GM19395 (cell line): ENCODE data around the gene GRIK3.
"Not testable (repeated sequence)": the region's sequence is repeated elsewhere in the genome, so short reads cannot be mapped to it uniquely, and the experiment has no call there.

ENCODE experiments used
- ATAC-seq: cut with Tn5 transposase; IDR thresholded peaks from one replicate; pipeline ENCODE4 v1.9.1; 2021; ENCODE audit warnings: mild to moderate bottlenecking, moderate library complexity; ENCODE audit not compliant: unreplicated experiment

The GRIK3 gene

GRCh38 chr1:36912365-36912865 lies 121.9 kb downstream of the GRIK3 start:
- ATAC-seq = no peak

GRCh38 chr1:36911561-36912364 lies 122.6 kb downstream of the GRIK3 start:
- ATAC-seq = no peak

- ATAC-seq = no peak
These were observed 123.3 kb downstream of the GRIK3 start for GRCh38 chr1:36910886-36911540.

GRCh38 chr1:36909946-36910725 lies 124.2 kb downstream of the GRIK3 start:
- no peak for ATAC-seq

DNA sequence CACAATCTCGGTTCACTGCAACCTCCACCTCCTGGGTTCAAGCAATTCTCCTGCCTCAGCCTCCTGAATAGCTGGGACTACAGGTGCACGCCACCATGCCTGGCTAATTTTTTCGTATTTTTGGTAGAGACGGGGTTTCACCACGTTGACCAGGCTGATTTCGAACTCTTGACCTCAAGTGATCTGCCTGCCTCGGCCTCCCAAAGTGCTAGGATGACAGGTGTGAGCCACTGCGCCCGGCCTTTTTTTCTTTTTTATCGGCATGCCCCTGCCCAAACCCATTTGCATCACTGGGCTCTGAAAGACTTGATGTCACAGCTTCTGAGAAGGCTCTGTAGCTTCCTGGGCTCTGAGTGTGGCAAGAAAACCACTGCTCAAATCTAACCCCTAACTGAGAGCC lies 125.0 kb downstream of the GRIK3 start:
- not testable (repeated sequence) for ATAC-seq

GRCh38 chr1:36908096-36908495 lies 126.2 kb downstream of the GRIK3 start:
- no peak for ATAC-seq

GRCh38 chr1:36906555-36906954 lies 127.8 kb downstream of the GRIK3 start:
- ATAC-seq = no peak

DNA sequence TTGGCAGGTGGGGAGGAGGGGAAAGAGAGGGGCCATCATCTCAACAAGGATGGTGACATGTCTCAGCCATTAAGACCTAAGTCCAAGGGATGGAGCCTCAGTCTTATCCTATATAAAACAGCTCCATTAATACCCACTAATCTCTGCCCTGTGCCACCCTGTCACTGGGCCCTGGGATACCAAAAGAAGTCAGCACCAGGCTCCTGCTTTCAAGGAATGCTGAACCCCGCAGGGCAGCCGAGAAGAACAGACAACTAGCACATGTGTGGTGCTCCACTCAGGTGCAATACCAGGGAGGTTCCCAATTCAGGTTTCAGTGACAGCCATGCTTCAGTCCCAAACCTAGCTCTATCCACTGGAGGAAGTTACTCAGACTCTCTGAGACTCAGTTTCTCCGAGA lies 128.4 kb downstream of the GRIK3 start:
- ATAC-seq = no peak

GRCh38 chr1:36900128-36900527 lies 134.2 kb downstream of the GRIK3 start:
- ATAC-seq = no peak

- not testable (repeated sequence) for ATAC-seq
These were observed 136.5 kb downstream of the GRIK3 start for GRCh38 chr1:36897813-36898212.

DNA sequence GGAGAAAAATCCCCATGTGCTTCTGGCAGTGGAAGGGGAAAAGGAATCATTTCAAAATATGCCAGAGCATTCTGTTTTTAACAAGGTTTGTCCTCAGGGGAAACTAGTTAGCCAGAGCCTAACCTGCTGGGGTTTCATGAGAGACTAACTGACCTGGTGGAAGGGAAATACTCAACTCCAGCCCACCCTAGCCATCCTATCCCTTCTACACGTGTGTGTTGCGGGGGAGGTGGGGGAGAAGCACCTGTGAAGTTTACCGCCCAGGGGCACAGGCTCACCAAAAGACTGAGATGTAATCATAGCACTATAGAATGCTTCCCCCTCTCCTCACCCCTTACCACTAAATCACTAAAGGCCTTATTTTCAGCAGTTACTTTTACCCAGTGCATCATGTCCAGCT lies 139.5 kb downstream of the GRIK3 start:
- ATAC-seq = no peak

DNA sequence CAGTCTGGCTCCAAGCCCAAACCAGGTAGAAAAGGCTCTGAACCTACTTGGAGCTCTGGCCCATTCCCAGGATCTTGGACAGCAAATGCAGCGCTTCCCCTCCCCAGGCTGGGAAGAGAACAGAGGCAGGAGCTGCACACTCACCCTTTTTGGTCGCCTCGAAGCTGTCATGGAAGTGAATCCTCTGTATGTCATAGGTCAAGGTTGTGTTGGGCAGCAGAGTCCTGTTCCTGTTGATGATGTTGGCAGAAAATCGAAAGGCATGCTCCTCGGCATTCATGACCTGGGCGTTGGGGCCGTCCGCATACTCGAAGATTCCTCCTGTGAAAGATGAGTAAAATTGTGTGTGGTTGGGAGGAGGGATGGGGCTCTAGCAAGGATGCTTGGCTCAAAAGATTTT lies 143.5 kb downstream of the GRIK3 start:
- ATAC-seq = no peak

DNA sequence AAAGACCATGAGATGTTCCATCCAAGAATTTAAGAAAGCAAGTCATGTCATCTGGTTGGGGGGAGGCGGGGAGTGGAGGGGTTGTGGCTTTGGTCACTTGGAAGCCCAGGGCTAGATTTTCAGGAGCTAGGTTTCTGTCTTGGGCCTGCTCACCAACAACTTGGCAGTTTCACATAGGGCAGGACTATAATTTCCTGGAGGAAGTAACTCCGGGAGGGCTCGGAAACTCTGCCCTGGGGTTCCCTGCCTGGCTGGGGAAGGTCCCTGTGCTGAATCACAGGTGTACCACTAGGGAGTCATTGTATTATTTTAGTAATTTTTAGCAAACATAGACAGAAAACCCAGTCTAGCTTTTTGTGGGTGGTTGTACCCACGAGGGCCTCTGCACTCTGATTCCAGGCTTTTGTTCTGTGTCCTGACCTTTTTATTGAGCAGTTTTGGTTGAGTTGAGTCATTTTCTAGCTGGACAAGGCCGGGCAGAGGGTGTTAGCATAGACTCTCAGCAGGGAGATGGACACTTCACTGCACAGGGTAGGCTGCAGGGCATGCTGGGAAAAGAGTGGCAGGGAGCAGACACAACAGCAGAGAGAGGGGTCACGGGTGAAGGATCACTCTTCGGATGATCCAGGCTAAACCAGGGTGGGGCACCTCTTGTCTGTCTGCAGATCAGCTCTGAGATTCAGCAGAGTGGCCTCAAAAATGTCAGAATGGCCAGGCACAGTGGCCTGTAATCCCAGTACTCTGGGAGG lies 144.7 kb downstream of the GRIK3 start:
- ATAC-seq = no peak

DNA sequence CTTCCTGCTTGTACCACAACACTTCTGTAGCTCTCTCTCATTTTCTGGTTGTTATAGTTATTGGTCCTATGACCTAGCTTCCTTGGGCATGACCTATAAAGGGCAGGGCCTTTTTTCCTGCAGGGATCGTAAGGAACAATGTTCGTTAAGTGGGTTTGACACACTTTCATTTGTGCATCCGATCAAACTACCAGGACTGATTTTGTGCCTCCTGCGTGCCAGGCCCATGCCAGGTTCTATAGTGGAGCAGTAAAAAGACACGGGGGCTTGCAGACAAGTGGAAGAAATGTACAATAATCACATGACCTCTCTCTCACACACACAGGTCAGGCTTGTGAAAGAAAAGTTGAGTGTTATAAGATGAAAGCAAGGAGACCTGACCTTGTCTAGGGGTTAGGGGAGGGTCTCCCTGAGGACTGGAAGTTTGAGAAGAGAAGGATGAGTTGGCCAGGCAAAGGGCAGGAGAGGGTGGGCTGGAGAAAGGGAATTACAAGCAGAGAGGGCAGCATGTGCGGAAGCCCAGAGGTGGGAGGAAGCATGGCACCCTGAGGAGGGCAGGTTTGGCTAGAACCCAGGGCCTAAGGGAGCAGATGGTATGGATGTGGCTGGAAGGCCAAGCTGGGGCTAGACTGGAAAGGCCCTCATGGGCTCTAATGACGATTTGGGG lies 145.4 kb downstream of the GRIK3 start:
- no peak for ATAC-seq

GRCh38 chr1:36885540-36886357 lies 148.6 kb downstream of the GRIK3 start:
- ATAC-seq = no peak

- no peak for ATAC-seq
These were observed 149.5 kb downstream of the GRIK3 start for GRCh38 chr1:36884801-36885200.

DNA sequence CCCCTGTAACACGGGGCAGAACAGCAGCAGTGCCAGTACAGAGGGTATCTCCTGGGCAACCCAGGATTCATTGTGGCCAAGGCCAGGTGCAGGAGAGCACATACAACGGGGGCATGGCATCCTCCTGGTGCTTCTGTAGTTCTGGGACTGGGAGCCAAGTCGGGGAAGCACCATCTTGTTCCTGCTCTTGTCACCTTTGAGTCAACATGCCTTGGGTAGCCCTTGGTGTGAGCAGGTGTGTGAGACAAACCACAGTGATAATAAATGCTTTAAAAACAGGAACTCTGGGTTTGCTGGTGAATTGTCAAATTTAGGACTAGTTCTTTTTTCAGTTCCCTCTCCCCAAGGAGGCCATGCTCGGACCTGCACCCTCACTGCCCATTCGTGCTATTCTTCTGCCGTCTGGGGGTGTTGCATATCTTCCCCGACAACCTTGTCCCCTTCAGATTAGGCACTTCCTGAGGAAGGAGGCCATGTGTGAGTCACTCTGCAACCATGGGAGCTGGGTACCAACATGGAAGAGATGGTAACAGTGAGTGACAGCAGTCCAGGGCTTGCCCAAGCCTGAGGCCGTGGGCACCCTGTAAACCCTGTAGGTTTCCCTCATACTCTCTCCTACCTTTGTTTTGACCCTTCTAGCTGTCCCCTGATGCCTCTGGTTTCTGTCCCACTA lies 150.2 kb downstream of the GRIK3 start:
- no peak for ATAC-seq

DNA sequence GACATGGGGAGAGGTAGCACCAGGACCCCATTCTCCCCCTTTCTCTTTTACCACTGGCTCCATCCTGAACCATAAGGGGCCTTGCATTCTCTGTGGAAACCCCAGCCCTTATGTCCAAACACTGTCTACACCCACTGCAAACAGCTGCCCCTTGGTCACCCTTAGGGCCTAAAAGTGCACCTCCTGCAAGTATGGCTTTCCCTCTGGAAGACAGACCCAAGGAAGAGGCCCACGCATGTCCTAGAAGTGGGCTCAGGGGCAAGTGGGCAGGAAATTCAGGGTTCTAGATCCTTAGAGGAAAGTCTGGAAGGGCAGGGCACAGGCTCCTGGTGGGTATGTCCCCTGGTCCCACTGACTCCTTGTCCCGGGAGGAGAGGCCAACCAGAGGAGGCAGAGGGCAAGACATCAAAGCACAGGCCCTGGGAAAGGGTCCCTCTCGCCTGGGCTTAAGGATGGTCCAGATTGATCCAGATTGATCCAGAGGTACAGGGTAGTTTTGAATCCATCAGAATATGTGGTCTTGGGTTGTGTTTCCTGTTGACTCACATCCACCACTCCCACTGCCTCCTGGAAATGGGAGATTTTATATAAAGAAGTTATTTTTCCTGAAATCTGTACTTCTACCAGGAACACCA lies 150.9 kb downstream of the GRIK3 start:
- no peak for ATAC-seq
